Medulla oblongata (tissue), 1 donor: ENCODE measurements around the gene RNASE2.
A peak's percentile ranks its signal among the peaks of the same experiment; 100 is the strongest.
"Not testable (repeated sequence)": the region's sequence is repeated elsewhere in the genome, so short reads cannot be mapped to it uniquely, and the experiment has no call there.

Experiments used
- DNase-seq: peaks from one replicate; pipeline ENCODE4 v3.0.0-alpha.2; 2015; ENCODE audit errors: extremely low spot score

Gene RNASE2

GRCh38 chr14:20954736-20955537 is at the start of gene RNASE2:
TSS of gene RNASE2 (plus strand) at chr14:20955487. CDS start at chr14:20955772, 285 bp downstream.
- DNase-seq, result peak; percentile 31

DNA sequence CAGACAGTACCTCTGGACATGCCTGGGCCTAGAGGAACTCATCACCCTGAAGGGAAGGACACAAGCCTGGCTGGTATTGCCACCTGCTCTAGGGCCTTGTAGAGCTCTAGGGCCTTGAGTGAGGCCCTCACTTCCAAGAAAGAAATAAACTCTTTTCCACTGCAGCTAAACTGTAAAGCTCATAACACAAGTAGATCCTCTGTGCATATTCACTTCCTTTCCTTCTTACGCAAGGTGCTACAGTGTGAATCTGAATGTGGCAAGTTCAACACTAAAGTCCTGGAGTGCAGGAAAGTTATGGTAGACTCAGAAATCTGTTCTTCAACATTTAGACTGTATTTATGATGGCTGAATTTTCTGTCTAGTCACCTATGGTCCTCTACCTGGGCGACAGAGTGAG is 49.6 kb upstream of the RNASE2 start:
- DNase-seq, result no peak

GRCh38 chr14:20907214-20907613 is 48.1 kb upstream of the RNASE2 start:
- DNase-seq, result no peak

DNA sequence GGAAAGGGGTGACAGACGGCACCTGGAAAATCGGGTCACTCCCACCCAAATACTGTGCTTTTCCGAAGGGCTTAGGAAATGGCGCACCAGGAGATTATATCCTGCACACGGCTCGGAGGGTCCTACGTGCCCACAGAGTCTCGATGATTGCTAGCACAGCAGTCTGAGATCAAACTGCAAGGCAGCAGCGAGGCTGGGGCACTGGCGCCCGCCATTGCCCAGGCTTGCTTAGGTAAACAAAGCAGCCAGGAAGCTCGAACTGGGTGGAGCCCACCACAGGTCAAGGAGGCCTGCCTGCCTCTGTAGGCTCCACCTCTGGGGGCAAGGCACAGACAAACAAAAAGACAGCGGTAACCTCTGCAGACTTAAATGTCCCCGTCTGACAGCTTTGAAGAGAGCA is 44.5 kb upstream of the RNASE2 start:
- DNase-seq, result not testable (repeated sequence)

- peak; percentile 50 for DNase-seq
Measured at GRCh38 chr14:20919038-20919756, 36.1 kb upstream of the RNASE2 start.

- not testable (repeated sequence) for DNase-seq
Measured at GRCh38 chr14:20923766-20924297, 31.5 kb upstream of the RNASE2 start.

- no peak for DNase-seq
Measured at GRCh38 chr14:20934148-20934762, 21.0 kb upstream of the RNASE2 start.

GRCh38 chr14:20935303-20935984 is 19.8 kb upstream of the RNASE2 start:
- DNase-seq, result no peak

DNA sequence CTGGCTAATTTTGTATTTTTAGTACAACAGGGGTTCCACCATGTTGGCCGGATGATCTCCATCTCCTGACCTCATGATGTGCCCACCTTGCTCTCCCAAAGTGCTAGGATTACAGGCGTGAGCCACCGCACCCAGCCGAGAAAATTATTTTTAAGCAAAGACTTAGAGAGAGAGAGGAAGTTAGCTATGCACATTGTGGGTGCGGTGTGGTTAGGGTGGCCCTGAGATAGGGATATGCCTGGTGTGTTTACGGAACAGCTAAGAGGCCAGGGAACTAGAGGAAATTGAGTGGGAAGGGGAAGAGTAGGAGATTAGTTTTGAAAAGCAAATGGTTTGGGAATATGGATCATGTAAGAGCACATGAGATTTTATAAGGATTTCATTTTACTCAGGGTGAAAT is 10.1 kb upstream of the RNASE2 start:
- peak; percentile 30 for DNase-seq

GRCh38 chr14:20946707-20947106 is 8.6 kb upstream of the RNASE2 start:
- not testable (repeated sequence) for DNase-seq

DNA sequence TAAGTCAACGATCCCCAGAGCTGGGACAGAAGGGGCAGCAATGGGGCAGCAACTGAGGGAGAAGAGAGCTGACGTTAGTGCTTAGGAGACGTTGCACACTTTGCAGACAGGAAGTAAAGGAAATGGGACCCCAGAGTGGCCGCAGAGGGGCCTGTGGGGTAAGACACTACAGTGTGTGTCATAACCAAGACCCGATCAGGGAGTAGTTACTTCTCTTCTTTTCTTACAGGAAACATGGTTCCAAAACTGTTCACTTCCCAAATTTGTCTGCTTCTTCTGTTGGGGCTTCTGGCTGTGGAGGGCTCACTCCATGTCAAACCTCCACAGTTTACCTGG is 219 bp downstream of the RNASE2 start:
- peak; percentile 28 for DNase-seq

DNA sequence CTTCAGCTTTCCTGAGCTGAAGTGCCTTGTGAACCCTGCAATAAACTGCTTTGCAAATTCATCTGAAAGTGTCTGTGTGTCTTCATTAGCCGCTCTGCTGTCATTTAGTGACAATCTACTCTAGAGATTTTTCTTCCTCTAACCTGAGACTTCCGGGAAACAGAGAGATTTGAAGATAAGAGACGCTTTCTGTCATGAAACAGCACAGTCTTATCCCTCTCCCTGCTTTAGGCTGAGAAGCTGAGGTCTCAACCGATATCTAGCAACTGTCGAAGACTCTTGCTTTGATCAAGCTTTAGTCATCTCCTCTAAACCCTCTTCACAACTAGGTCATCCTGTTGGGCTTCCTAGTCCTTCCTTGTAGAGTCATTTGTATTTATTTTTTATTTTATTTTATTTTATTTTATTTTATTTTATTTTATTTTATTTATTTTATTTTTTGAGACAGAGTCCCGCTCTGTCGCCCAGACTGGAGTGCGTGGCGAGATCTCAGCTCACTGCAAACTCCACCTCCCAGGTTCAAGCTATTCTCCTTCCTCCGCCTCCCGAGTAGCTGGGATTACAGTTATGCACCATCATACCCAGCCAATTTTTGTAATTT is 1.2 kb downstream of the RNASE2 start:
- DNase-seq, result no peak

GRCh38 chr14:20958946-20959345 is 3.7 kb downstream of the RNASE2 start:
- not testable (repeated sequence) for DNase-seq

GRCh38 chr14:20969336-20969735 is 14.0 kb downstream of the RNASE2 start:
- DNase-seq, result no peak

DNA sequence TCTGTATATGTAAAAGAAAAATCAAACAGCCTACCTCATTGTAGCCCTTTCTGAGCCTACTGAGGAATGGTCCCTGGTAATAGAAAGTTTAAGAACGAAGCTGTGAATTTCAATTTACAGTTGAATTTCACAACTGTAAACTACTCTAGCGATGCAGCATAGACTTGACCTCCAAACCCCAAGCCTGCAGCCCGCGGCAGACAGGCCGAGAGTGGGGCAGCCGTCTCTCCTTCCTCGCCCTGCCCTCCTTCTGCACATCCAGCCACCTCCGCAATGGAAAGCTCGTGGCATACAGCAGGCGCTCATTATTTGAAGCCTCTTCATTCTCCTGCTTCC is 15.3 kb downstream of the RNASE2 start:
- DNase-seq, result no peak

DNA sequence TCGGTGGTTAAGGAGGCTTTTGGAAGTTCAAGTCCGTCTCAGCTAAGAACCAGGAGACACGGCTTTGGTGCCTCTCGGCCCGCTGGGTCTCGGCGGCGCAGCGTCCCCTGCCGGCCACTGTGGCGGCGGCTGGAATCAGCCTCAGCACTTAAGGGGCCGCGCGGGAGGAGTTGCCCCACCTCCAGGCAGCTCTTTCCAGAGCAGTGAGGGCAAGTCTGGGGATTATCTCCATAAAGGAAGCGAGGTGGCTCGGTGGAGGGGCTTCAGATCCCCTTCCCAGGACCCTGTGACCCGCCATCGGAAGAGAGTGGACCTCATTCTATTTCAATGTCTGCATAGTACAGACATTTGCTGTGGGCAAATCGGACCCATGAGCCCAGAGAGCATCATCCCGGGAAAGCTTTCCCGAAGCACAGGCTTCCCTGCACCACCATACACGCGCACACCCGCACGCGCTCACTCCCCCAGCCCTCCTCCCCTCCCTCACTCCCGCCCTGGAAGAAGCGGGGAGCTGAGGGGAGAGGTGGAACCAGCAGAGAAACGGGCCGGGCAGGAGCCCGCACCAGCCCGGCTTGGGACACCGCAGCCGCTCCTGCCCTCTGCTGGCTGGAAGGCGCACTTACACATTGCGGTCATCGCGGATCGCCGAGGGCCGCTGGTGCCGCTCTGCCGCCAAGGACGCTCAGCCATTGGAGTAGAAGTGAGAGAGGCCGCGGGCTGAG is 15.9 kb downstream of the RNASE2 start:
- DNase-seq, result peak; percentile 89

DNA sequence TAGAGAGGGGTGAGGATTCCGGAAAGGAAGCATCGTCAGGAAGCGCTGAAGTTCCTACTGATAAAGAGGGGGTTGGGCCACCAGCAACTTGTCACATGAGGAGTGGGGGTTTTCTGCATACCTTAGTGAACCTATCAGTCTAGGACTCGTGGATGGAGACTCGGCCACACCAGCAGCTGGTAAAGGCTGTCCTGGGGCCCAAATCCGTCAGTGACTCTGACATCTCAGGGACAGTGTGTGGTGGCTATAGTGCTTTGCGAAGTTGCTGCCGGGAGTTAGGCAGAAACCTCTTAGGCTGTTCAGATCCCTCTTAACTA is 16.4 kb downstream of the RNASE2 start:
- DNase-seq, result no peak

GRCh38 chr14:20973501-20973900 is 18.2 kb downstream of the RNASE2 start:
- no peak for DNase-seq

GRCh38 chr14:20976291-20976690 is 21.0 kb downstream of the RNASE2 start:
- DNase-seq, result no peak

DNA sequence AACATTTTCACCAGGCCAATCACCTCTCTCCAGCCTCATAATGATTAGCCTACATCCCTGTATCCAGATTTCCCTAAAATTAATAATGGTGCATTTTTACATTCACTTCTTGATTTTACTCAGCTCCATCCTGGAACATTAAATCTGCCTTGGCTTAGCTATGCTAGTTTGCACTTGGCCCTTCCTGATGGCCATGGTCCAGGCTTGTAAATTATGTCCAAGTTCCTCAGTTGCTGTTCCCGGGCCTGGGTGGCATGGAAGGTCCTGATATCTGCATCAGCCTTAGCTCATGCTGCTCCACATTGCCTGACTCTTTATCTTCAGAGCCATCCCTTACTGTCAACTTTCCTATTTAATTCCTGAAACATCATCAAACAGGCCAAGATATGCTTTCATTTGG is 23.4 kb downstream of the RNASE2 start:
- no peak for DNase-seq

DNA sequence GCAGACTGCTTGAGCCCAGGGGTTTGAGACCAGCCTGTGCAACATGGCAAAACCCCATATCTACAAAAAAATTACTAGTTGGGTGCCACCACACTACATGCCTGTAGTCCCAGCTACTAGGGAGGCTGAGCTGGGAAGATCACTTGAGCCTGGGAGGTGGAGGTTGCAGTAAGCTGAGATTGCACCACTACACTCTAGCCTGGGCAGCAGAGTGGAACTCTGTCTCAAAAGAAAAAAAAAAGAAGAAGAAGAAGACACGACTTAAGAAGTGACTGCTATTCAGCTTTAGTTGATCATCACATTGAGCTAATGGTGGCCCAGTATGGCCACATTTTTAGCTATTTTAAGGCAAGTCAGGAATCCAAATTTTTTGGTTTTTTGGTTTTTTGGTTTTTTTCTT is 25.6 kb downstream of the RNASE2 start:
- no peak for DNase-seq
